HepG2 (cell line): ENCODE results near the gene RARG. TPM values are rescaled to one million over a fixed set of nuclear protein-coding genes. Genes with fewer than 3 reads are reported as not detected.

ENCODE experiments used
- ATAC-seq: fragments of 200-7000 bp; cut with Tn5 transposase; 3 replicates; pipeline ENCODE4 v1.9.1; 2020; ENCODE audit warnings: mild to moderate bottlenecking, moderate library complexity
- BruUV-seq: library from RNA; stranded (reverse); fragments of 400-500 nt; replicated peaks from 2 replicates; lab custom pipeline; 2021; lab: Mats Ljungman, UMichigan
- CTCF ChIA-PET: fragments of 300-600 bp; formaldehyde crosslinking; extraction: SDS; loops from one replicate; lab custom pipeline; 2021; ENCODE audit warnings: low total read pairs, inconsistent platforms, low intra/inter-chr PET ratio; lab: Yijun Ruan, JAX
- POLR2A ChIA-PET: fragments of 350-600 bp; sonication (Branson Sonifier 250); formaldehyde crosslinking; loops from one replicate; lab custom pipeline; 2020; ENCODE audit warnings: antibody characterized with exemption, inconsistent platforms; lab: Yijun Ruan, JAX
- DNase-seq: peaks from one replicate; pipeline ENCODE4 v3.0.0-alpha.2; 2015; ENCODE audit warnings: low spot score
- FAIRE-seq: peaks from 3 replicates; lab custom pipeline; 2011; peaks lifted over from hg19 to GRCh38; lab: Jason Lieb, UNC
- H2AFZ ChIP-seq: one replicate; pipeline ENCODE4 v1.6.1; 2011; ENCODE audit warnings: low read length, inconsistent platforms
- H3K27ac ChIP-seq: fragments of 300-600 bp; 3 replicates; pipeline ENCODE4 v1.8.0; 2011; ENCODE audit warnings: mixed run types, mild to moderate bottlenecking, mixed read lengths, low read length, inconsistent platforms; ENCODE audit not compliant: insufficient read depth; ENCODE audit errors: extremely low read length
- H3K27me3 ChIP-seq, 2 experiments: fragments of 200-600 bp in 1 of 2; 2 replicates in 1 of 2; 3 replicates in 1 of 2; pipeline versions ENCODE4 v1.6.0 to v1.8.0; 2011; ENCODE audit warnings: low read length in 2 of 2, mild to moderate bottlenecking in 2 of 2, moderate library complexity in 2 of 2, inconsistent platforms in 1 of 2; ENCODE audit not compliant: insufficient read depth in 2 of 2, control insufficient read depth in 1 of 2
- H3K36me3 ChIP-seq, 2 experiments: fragments of 200-600 bp in 1 of 2; replicated peaks in 1 of 2; 2 replicates in 1 of 2; 3 replicates in 1 of 2; pipeline versions ENCODE4 v1.5.1 to v1.8.0; 2011; ENCODE audit warnings: low read length in 2 of 2, inconsistent platforms in 1 of 2; ENCODE audit not compliant: insufficient read depth in 2 of 2, control insufficient read depth in 1 of 2
- H3K4me1 ChIP-seq: 2 replicates; pipeline ENCODE4 v1.5.1; 2012; ENCODE audit warnings: low read length, inconsistent platforms; ENCODE audit not compliant: insufficient read depth
- H3K4me2 ChIP-seq: 2 replicates; pipeline ENCODE4 v1.6.0; 2011; ENCODE audit warnings: low read depth, low read length, inconsistent platforms
- H3K4me3 ChIP-seq, 3 experiments: fragments of 200-600 bp in 1 of 3; sonication (generic), shearing (Covaris generic) in 1 of 3; replicated peaks in 1 of 3; 2 replicates each; pipeline ENCODE4 v1.5.1; 2011 to 2016; ENCODE audit warnings: low read length in 3 of 3, inconsistent platforms in 2 of 3, low read depth in 2 of 3, mild to moderate bottlenecking in 2 of 3, control low read depth in 1 of 3, mixed read lengths in 1 of 3; ENCODE audit not compliant: insufficient read depth in 1 of 3
- H3K79me2 ChIP-seq: one replicate; pipeline ENCODE4 v1.6.1; 2011; ENCODE audit warnings: low read length, inconsistent platforms; ENCODE audit not compliant: insufficient read depth
- H3K9ac ChIP-seq: 2 replicates; pipeline ENCODE4 v1.6.0; 2011; ENCODE audit warnings: mild to moderate bottlenecking, low read depth, low read length, inconsistent platforms; ENCODE audit not compliant: insufficient read depth
- H3K9me3 ChIP-seq: 2 replicates; pipeline ENCODE4 v1.5.1; 2012; ENCODE audit warnings: mild to moderate bottlenecking, low read length
- H4K20me1 ChIP-seq: 2 replicates; pipeline ENCODE4 v1.6.0; 2011; ENCODE audit warnings: inconsistent platforms, mild to moderate bottlenecking, low read length, moderate library complexity; ENCODE audit not compliant: insufficient read depth
- ADNP ChIP-seq: sonication (generic); formaldehyde crosslinking; IDR thresholded peaks from 2 replicates; pipeline ENCODE4 v1.4.0; 2020; ENCODE audit warnings: missing genetic modification reagents
- AGO1 ChIP-seq: fragments of 200-400 bp; formaldehyde crosslinking; IDR thresholded peaks from 2 replicates; pipeline ENCODE4 v1.6.1; 2017; ENCODE audit warnings: mild to moderate bottlenecking, low read depth, low read length, moderate library complexity; ENCODE audit not compliant: poor library complexity, severe bottlenecking
- AGO2 ChIP-seq: fragments of 200-400 bp; formaldehyde crosslinking; optimal IDR thresholded peaks from 2 replicates; pipeline ENCODE3; 2017; ENCODE audit warnings: mild to moderate bottlenecking, low read depth, low read length, moderate library complexity
- AKAP8 ChIP-seq: sonication (generic); formaldehyde crosslinking; IDR thresholded peaks from 2 replicates; pipeline ENCODE4 v1.5.1; 2020; ENCODE audit warnings: mild to moderate bottlenecking, missing genetic modification reagents
- CEBPZ ChIP-seq: IDR thresholded peaks from 2 replicates; pipeline ENCODE4 v1.6.1; 2012; ENCODE audit warnings: low read length, improper control_type of control experiment
- ETS1 ChIP-seq: sonication (generic); formaldehyde crosslinking; IDR thresholded peaks from 2 replicates; pipeline ENCODE4 v1.4.0; 2020; ENCODE audit warnings: missing genetic modification reagents
- KLF13 ChIP-seq: sonication (generic); formaldehyde crosslinking; IDR thresholded peaks from 2 replicates; pipeline ENCODE4 v1.4.0; 2020; ENCODE audit warnings: mild to moderate bottlenecking, missing genetic modification reagents
- NAIF1 ChIP-seq: sonication (generic); formaldehyde crosslinking; IDR thresholded peaks from 2 replicates; pipeline ENCODE4 v1.5.0; 2020; ENCODE audit warnings: mild to moderate bottlenecking, missing genetic modification reagents, borderline replicate concordance
- NFKB2 ChIP-seq: sonication (generic); formaldehyde crosslinking; IDR thresholded peaks from 2 replicates; pipeline ENCODE4 v1.4.0; 2020; ENCODE audit warnings: missing genetic modification reagents, borderline replicate concordance
- PAWR ChIP-seq: sonication (generic); formaldehyde crosslinking; IDR thresholded peaks from 2 replicates; pipeline ENCODE4 v1.4.0; 2020; ENCODE audit warnings: missing genetic modification reagents, mild to moderate bottlenecking, borderline replicate concordance
- POLR2G ChIP-seq: fragments of 200-400 bp; formaldehyde crosslinking; IDR thresholded peaks from 2 replicates; pipeline ENCODE4 v1.6.1; 2018; ENCODE audit warnings: mild to moderate bottlenecking, low read depth, low read length, moderate library complexity
- SNAI1 ChIP-seq: sonication (generic); formaldehyde crosslinking; IDR thresholded peaks from 2 replicates; pipeline ENCODE4 v1.5.0; 2020; ENCODE audit warnings: mild to moderate bottlenecking, missing genetic modification reagents, borderline replicate concordance
- ZNF138 ChIP-seq: sonication (generic); formaldehyde crosslinking; IDR thresholded peaks from 2 replicates; pipeline ENCODE4 v1.5.0; 2020; ENCODE audit warnings: mild to moderate bottlenecking, low read depth, missing genetic modification reagents
- ZNF281 ChIP-seq: sonication (generic); formaldehyde crosslinking; IDR thresholded peaks from 2 replicates; pipeline ENCODE4 v1.4.0; 2020; ENCODE audit warnings: missing genetic modification reagents, borderline replicate concordance
- ZNF337 ChIP-seq: sonication (generic); formaldehyde crosslinking; IDR thresholded peaks from 2 replicates; pipeline ENCODE4 v1.5.1; 2020; ENCODE audit warnings: missing genetic modification reagents, low read depth, mild to moderate bottlenecking, borderline replicate concordance
- ZNF672 ChIP-seq: sonication (generic); formaldehyde crosslinking; IDR thresholded peaks from 2 replicates; pipeline ENCODE4 v1.8.1; 2022; ENCODE audit warnings: missing genetic modification reagents
- ZNF746 ChIP-seq: sonication (generic); formaldehyde crosslinking; IDR thresholded peaks from 2 replicates; pipeline ENCODE4 v1.8.0; 2022; ENCODE audit warnings: mild to moderate bottlenecking, missing genetic modification reagents
- ZNF879 ChIP-seq: sonication (generic); formaldehyde crosslinking; IDR thresholded peaks from 2 replicates; pipeline ENCODE4 v1.8.1; 2023; ENCODE audit warnings: missing genetic modification reagents
- WGBS: methylation state at CpG from one replicate; pipeline ENCODE4 v1.1.6; 2017; ENCODE audit warnings: low lambda C conversion rate; 5-methylcytosine and 5-hydroxymethylcytosine counted together
- in situ Hi-C: cut with HindIII; loops from 2 replicates; pipeline ENCODE4 v1.10.0; 2017; ENCODE audit warnings: low pct_unique_long_range_greater_than_20kb; ENCODE audit not compliant: extremely low pct_ligation_motif_present
- intact Hi-C: fragments of 100-400 bp; cut with micrococcal nuclease; formaldehyde crosslinking; loops from one replicate; pipeline ENCODE4 v1.10.0; 2022; ENCODE audit not compliant: unreplicated experiment
- polyA plus RNA-seq, 8 experiments: library from polyadenylated mRNA; depleted of rRNA in 3 of 8; stranded (reverse) in 7 of 8; unstranded in 1 of 8; fragments of >200 nt; fragmentation: Illumina TruSeq in 4 of 8; extraction: Trizol in 4 of 8; gene quantifications; 2 replicates each; pipeline versions ENCODE4 v1.2.1 to v1.2.3, GENCODE V29; 2011 to 2016; ENCODE audit warnings: low read depth in 4 of 8, missing spikeins in 1 of 8, mixed read lengths in 1 of 8; ENCODE audit not compliant: insufficient read depth in 1 of 8
- total RNA-seq, 5 experiments: library from RNA; depleted of rRNA; stranded (reverse); fragments of >200 nt; fragmentation: Illumina TruSeq; extraction: Trizol; gene quantifications; 2 replicates each; pipeline ENCODE4 v1.2.3, GENCODE V29; 2016; ENCODE audit warnings: low read depth in 1 of 5

RARG gene
- total and polyA plus RNA-seq, 2 of the 13 experiments (the other 11 are each of a cell fraction or from before 2014, with no cell fraction given) = 0.77 to 1.5 TPM

GRCh38 chr12:53192531-53193021, 39.4 kb downstream of the RARG start:
- no TSS peak for BruUV-seq
- H3K4me2 ChIP-seq = no peak overlapping the region
- POLR2A ChIA-PET = interaction anchor here (1.2 kb wide), 1 partner anchor 12 kb away, joined by 4 read pairs; the partner anchor contains the start of genes CSAD and ZNF740
- no peaks in the 10 kb centered on the region for H3K27me3 ChIP-seq
- no peak for FAIRE-seq
- peaks cover 8 to 14% of the 10 kb centered on the region in 2 experiments for H3K36me3 ChIP-seq
- no peaks in the 10 kb centered on the region for H3K9me3 ChIP-seq
- H3K9ac ChIP-seq = no peak overlapping the region
- in situ Hi-C loops (loop anchor here (5.0 kb wide), 2 partner anchors 35 to 130 kb away; no protein-coding TSS in a partner anchor), intact Hi-C loops (no loop called here)
- H3K4me1 ChIP-seq = peaks cover 37% of the 10 kb centered on the region
- no peaks in the 10 kb centered on the region for H3K79me2 ChIP-seq
- H4K20me1 ChIP-seq = peaks cover 3% of the 10 kb centered on the region; the same call in 1 of the 2 replicates
- no peak overlapping the region for H3K4me3 ChIP-seq
- DNase-seq = no peak
- CTCF ChIA-PET = no interaction called here
- H2AFZ ChIP-seq = no peak overlapping the region
- WGBS = 92% methylated on average over 8 of the region's 14 CpGs
- ATAC-seq = no peak
- H3K27ac ChIP-seq = no peak overlapping the region
- TF ChIP-seq ZNF281 (CRISPR knock-in tag) = no peak
- TF ChIP-seq AGO2 = peak; percentile 88
- TF ChIP-seq ETS1 (CRISPR knock-in tag) = no peak
- TF ChIP-seq ZNF337 = no peak
- TF ChIP-seq CEBPZ = no peak
- no peak for TF ChIP-seq PAWR (CRISPR knock-in tag)
- TF ChIP-seq ZNF746 (CRISPR knock-in tag) = no peak
- TF ChIP-seq NFKB2 (CRISPR knock-in tag) = peak; percentile 32; the same call in 1 of the 2 replicates
- peak; percentile 75; the same call in 1 of the 2 replicates for TF ChIP-seq AKAP8 (CRISPR knock-in tag)
- no peak for TF ChIP-seq ZNF138 (CRISPR knock-in tag)
- no peak for TF ChIP-seq SNAI1
- TF ChIP-seq AGO1 = peak; percentile 34
- TF ChIP-seq KLF13 (CRISPR knock-in tag) = no peak
- no peak for TF ChIP-seq ZNF879 (CRISPR knock-in tag)
- TF ChIP-seq NAIF1 (CRISPR knock-in tag) = no peak
- TF ChIP-seq ADNP (CRISPR knock-in tag) = no peak
- peak; percentile 15; the same call in 1 of the 2 replicates for TF ChIP-seq POLR2G
- no peak for TF ChIP-seq ZNF672 (CRISPR knock-in tag)
